ENCODE results near the gene ANKRD63.

GRCh38 chr15:40301467-40302179 is 18.8 kb upstream of the ANKRD63 start:
- TF ChIP-seq NFIC (IDR thresholded peaks at IDR 0.05) (no peak), REST (IDR thresholded peaks at IDR 0.05; ENCODE audit: low read depth) (no peak), EGR1 (IDR thresholded peaks at IDR 0.05) (no peak), EP300 (IDR thresholded peaks at IDR 0.05; ENCODE audit: borderline replicate concordance) (no peak), MAX (IDR thresholded peaks at IDR 0.05) (no peak), CEBPB (IDR thresholded peaks at IDR 0.05) (no peak), TAF1 (IDR thresholded peaks at IDR 0.05; ENCODE audit: low read depth) (no peak), FOXM1 (IDR thresholded peaks at IDR 0.05; ENCODE audit: borderline replicate concordance, low read depth) (no peak), RAD21 (IDR thresholded peaks at IDR 0.05; ENCODE audit: low read depth) (no peak), YY1 (IDR thresholded peaks at IDR 0.05; ENCODE audit: low read depth) (no peak), USF1 (IDR thresholded peaks at IDR 0.05) (no peak), TCF12 (IDR thresholded peaks at IDR 0.05; ENCODE audit: low read depth) (no peak), ZBTB7A (IDR thresholded peaks at IDR 0.05; ENCODE audit: low read depth) (no peak), TEAD4 (IDR thresholded peaks at IDR 0.05) (no peak)

All from Ishikawa (cell line).